ENCODE data around the gene DNASE1L1. TPM values are rescaled to one million over a fixed set of nuclear protein-coding genes. Genes with fewer than 3 reads are reported as not detected.
A peak's percentile ranks its signal among the peaks of the same experiment; 100 is the strongest.
"Not testable (repeated sequence)": the region's sequence is repeated elsewhere in the genome, so short reads cannot be mapped to it uniquely, and the experiment has no call there.

DNASE1L1 gene
- total RNA-seq, 1 experiment from 2014 or later: 96.6 TPM

- peak; percentile 63 for DNase-seq (ENCODE audit: low read depth)
Measured at GRCh38 chrX:154408659-154409221, 314 bp downstream of the DNASE1L1 start.

GRCh38 chrX:154404625-154405192 is 4.3 kb downstream of the DNASE1L1 start:
- no peak for DNase-seq (ENCODE audit: low read depth)

- no peak for DNase-seq (ENCODE audit: low read depth)
Measured at GRCh38 chrX:154403858-154404257, 5.2 kb downstream of the DNASE1L1 start.

- no peak for DNase-seq (ENCODE audit: low read depth)
Measured at GRCh38 chrX:154403192-154403591, 5.9 kb downstream of the DNASE1L1 start.

GRCh38 chrX:154402622-154403127 is 6.4 kb downstream of the DNASE1L1 start:
- no peak for DNase-seq (ENCODE audit: low read depth)

- DNase-seq (ENCODE audit: low read depth): no peak
Measured at GRCh38 chrX:154401918-154402621, 7.0 kb downstream of the DNASE1L1 start.

GRCh38 chrX:154401045-154401799 is 7.8 kb downstream of the DNASE1L1 start:
- DNase-seq (ENCODE audit: low read depth): no peak

GRCh38 chrX:154400369-154400817 is 8.7 kb downstream of the DNASE1L1 start:
- DNase-seq (ENCODE audit: low read depth): not testable (repeated sequence)

GRCh38 chrX:154399527-154400368 is 9.3 kb downstream of the DNASE1L1 start:
- peak; percentile 38 for DNase-seq (ENCODE audit: low read depth)

- DNase-seq (ENCODE audit: low read depth): peak; percentile 79
Measured at GRCh38 chrX:154398668-154399526, 10.2 kb downstream of the DNASE1L1 start.

- peak; percentile 96 for DNase-seq (ENCODE audit: low read depth)
Measured at GRCh38 chrX:154397888-154398667, 11.0 kb downstream of the DNASE1L1 start, which contains the start of gene RPL10. TSS of gene RPL10 (plus strand) at chrX:154398377. CDS start at chrX:154398520, 143 bp downstream.

GRCh38 chrX:154396973-154397887 is 11.8 kb downstream of the DNASE1L1 start:
- peak; percentile 64 for DNase-seq (ENCODE audit: low read depth)

GRCh38 chrX:154396363-154396762 is 12.7 kb downstream of the DNASE1L1 start:
- not testable (repeated sequence) for DNase-seq (ENCODE audit: low read depth)

GRCh38 chrX:154389812-154390747 is 19.0 kb downstream of the DNASE1L1 start:
- DNase-seq (ENCODE audit: low read depth): not testable (repeated sequence)

GRCh38 chrX:154388649-154389048 is 20.4 kb downstream of the DNASE1L1 start:
- not testable (repeated sequence) for DNase-seq (ENCODE audit: low read depth)

GRCh38 chrX:154388094-154388493 is 21.0 kb downstream of the DNASE1L1 start:
- not testable (repeated sequence) for DNase-seq (ENCODE audit: low read depth)
